Heart left ventricle (tissue), 16 donors: Measurements from ENCODE around the gene SOHLH1. TPM values are rescaled to one million over a fixed set of nuclear protein-coding genes. Genes with fewer than 3 reads are reported as not detected.

ENCODE experiments used
- ATAC-seq, 4 donors: fragments of 200-7000 bp; cut with Tn5 transposase; one replicate each; pipeline ENCODE4 v1.9.1; 2020 to 2022; ENCODE audit warnings: moderate library complexity in 4 of 4, mild to moderate bottlenecking in 3 of 4, moderate number of reproducible peaks in 1 of 4
- DNase-seq, 5 donors: peaks; one replicate each; pipeline ENCODE4 v3.0.0-alpha.2; 2020
- H3K27ac ChIP-seq, 12 donors: fragments of 200-600 bp; sonication (generic) in 4 of 12; one replicate each; pipeline versions ENCODE4 v1.5.0 to v1.8.0; 2016 to 2022; ENCODE audit warnings: mild to moderate bottlenecking in 2 of 12
- H3K27me3 ChIP-seq, 9 donors: fragments of 200-600 bp; sonication (generic) in 2 of 9; one replicate each; pipeline versions ENCODE4 v1.5.1 to v1.8.0; 2016 to 2022; ENCODE audit warnings: mild to moderate bottlenecking in 3 of 9
- H3K36me3 ChIP-seq, 9 donors: fragments of 200-600 bp; sonication (generic) in 2 of 9; one replicate each; pipeline versions ENCODE4 v1.5.0 to v1.8.0; 2018 to 2022; ENCODE audit warnings: mild to moderate bottlenecking in 2 of 9
- H3K4me1 ChIP-seq, 12 donors: fragments of 200-600 bp; sonication (generic) in 4 of 12; one replicate each; pipeline versions ENCODE4 v1.5.0 to v1.8.0; 2016 to 2022; ENCODE audit warnings: mild to moderate bottlenecking in 3 of 12
- H3K4me3 ChIP-seq, 12 donors: fragments of 200-600 bp; sonication (generic) in 4 of 12; one replicate each; pipeline versions ENCODE4 v1.5.0 to v1.8.0; 2017 to 2022; ENCODE audit warnings: mild to moderate bottlenecking in 9 of 12, moderate library complexity in 4 of 12
- H3K9me3 ChIP-seq, 12 donors: fragments of 200-600 bp; sonication (generic) in 4 of 12; one replicate each; pipeline versions ENCODE4 v1.5.0 to v1.8.0; 2016 to 2022; ENCODE audit warnings: mild to moderate bottlenecking in 1 of 12
- CTCF ChIP-seq, 12 donors: fragments of 200-600 bp; sonication (generic) in 4 of 12; IDR thresholded peaks; one replicate each; pipeline versions ENCODE4 v1.5.0 to v1.8.0; 2018 to 2022; ENCODE audit warnings: antibody characterized with exemption in 12 of 12, mild to moderate bottlenecking in 5 of 12
- POLR2A ChIP-seq, 2 donors: fragments of 450-650 bp; IDR thresholded peaks; one replicate each; pipeline ENCODE4 v1.6.1; 2017; ENCODE audit warnings: antibody characterized with exemption in 2 of 2, mild to moderate bottlenecking in 2 of 2, moderate library complexity in 2 of 2
- WGBS, 4 donors: extraction: QIAGEN DNeasy Blood & Tissue Kit in 2 of 4; methylation state at CpG; one replicate each; pipeline versions ENCODE4 v1.1.5 to v1.1.7; 2013 to 2018; 5-methylcytosine and 5-hydroxymethylcytosine counted together
- intact Hi-C, 10 donors: fragments of 100-400 bp; cut with DNase I; formaldehyde crosslinking; loops; one replicate each; pipeline versions ENCODE4 v1.11.1 to v1.14.2; 2022
- polyA plus RNA-seq, 2 donors: library from polyadenylated mRNA; stranded (reverse); fragments of 200-250 nt; gene quantifications; one replicate each; pipeline ENCODE4 v1.2.3, GENCODE V29; 2013
- total RNA-seq, 9 donors: library from RNA; depleted of rRNA in 2 of 9; stranded (reverse); fragments of >200 nt in 2 of 9; fragmentation: NEBNext Ultra II Directional in 3 of 9; extraction: Animal tissue kit (Norgen Biotek cat#: 25700) in 3 of 9; gene quantifications; one replicate each; pipeline versions ENCODE4 v1.1.0 to v1.2.4, GENCODE V29; 2016 to 2023
- donor health status: ischemic (EF 13 %, LVEDD 7.1; RV severe dilation, severe dysfunction).
- donor health status: healthy with polysubstance abuse.
- donor health status: DM: no; HTN: yes; CAD: no.
- donor health status: DM: no; HTN: no; CAD: no.
- donor health status: ischemic (EF 25% LVEDD 6.9; RV normal size, moderate dysfunction).
- donor health status: ischemic (EF 25% LVEDD 5.7; RV mildly dilated, moderate dysfunction).
- donor health status: healthy.
- donor health status: DM: yes; HTN: yes; CAD: no.
- donor health status: ischemic (EF 35%, LVEDD 5.7; RV mildly dilated, moderate dysfunction).
- donor health status: nonischemic (EF 11% LVEDD 7.7; RV severe dilation, severe dysfunction).
- donor health status: DM: yes; HTN: yes; CAD: no.
- donor health status: PGD.
- donor health status: ischemic (EF 29% LVEDD 5.4; RV normal size, mild dysfunction).
- donor health status: nonischemic (EF 23%, LVEDD 6.1; RV moderate dilation, normal function).

Gene SOHLH1
- total and polyA plus RNA-seq, 11 donors, result not detected

GRCh38 chr9:135648494-135649410, 50.5 kb downstream of the SOHLH1 start:
- Histone ChIP-seq H3K9me3 (peaks cover 0 to 61% (median 43%) of the 10 kb centered on the region in 12 donors), H3K36me3 (no peaks in the 10 kb centered on the region), H3K27ac (no peak overlapping the region), H3K27me3 (peaks cover 0 to 3% (median 0%) of the 10 kb centered on the region in 9 donors), H3K4me1 (no peaks in the 10 kb centered on the region), H3K4me3 (no peak overlapping the region)
- no peak for TF ChIP-seq POLR2A (IDR thresholded peaks at IDR 0.05)
- TF ChIP-seq CTCF (IDR thresholded peaks at IDR 0.05), result no peak
- intact Hi-C loops, result no loop called here
- WGBS, 4 donors, result 76 to 80% (median 78%) methylated on average over 10 of the region's 10 CpGs
- no peak for ATAC-seq
- no peak for DNase-seq

DNA sequence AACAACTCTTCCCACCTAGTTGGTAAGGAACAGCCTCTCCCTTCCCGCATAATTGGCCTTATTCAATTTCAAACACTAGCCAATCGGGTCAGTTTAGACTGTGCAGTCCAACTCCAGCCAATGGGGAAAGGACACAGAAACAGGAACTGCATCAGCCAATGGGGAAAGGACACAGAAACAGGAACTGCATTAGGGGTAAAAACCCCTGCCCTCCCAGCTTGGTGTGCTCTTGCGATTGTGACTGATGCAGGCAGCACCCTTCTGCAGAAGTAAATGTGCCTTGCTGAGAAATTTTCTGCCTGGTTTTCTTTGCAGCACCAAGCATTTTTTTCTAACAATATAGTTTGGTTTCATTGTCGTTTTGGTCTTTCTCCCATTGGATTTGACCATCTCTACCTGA, 51.4 kb downstream of the SOHLH1 start:
- H3K27ac ChIP-seq, result no peak overlapping the region
- no peaks in the 10 kb centered on the region for H3K36me3 ChIP-seq
- no peaks in the 10 kb centered on the region for H3K4me1 ChIP-seq
- intact Hi-C loops, result no loop called here
- DNase-seq, result no peak
- no peak overlapping the region for H3K4me3 ChIP-seq
- peaks cover 0 to 66% (median 48%) of the 10 kb centered on the region in 12 donors for H3K9me3 ChIP-seq
- no peaks in the 10 kb centered on the region for H3K27me3 ChIP-seq
- no peak for ATAC-seq
- TF ChIP-seq POLR2A (IDR thresholded peaks at IDR 0.05), result no peak
- no peak for TF ChIP-seq CTCF (IDR thresholded peaks at IDR 0.05)
- 83 to 89% (median 84%) methylated on average over 4 of the region's 4 CpGs for WGBS, 4 donors

DNA sequence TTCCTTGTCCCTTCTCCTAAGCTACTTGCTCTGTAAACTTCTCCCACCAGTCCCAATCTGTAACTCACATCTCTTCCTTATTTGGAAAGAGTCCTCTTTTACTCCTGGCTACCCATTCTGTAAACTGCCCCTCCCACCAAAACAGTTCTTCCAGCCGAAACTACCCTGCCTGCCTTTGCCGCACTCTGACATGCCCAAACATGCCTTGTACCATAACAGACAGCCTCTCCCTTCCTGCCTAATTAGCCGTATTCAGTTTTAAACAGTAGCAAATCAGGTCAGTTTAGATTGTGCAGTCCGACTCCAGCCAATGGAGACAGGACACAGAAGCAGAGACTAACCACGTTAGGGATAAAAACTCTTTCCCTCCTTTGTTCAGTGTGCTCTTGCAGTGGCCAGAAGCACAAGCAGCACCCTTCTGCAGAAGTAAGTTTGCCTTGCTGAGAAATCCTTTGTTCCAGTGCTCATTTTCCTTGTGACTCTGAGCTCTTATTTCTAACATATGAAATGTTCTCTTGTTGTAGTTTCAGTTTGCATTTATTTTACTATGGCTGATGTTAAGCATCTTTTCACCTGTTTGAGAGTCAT, 54.6 kb downstream of the SOHLH1 start:
- ATAC-seq (no peak), DNase-seq (no peak)
- WGBS, 4 donors, result 79 to 82% (median 80%) methylated on average over 5 of the region's 5 CpGs
- no peak for TF ChIP-seq POLR2A (IDR thresholded peaks at IDR 0.05)
- TF ChIP-seq CTCF (IDR thresholded peaks at IDR 0.05), result no peak
- H3K27me3 ChIP-seq, result no peaks in the 10 kb centered on the region
- intact Hi-C loops, result no loop called here
- no peak overlapping the region for H3K4me3 ChIP-seq
- no peaks in the 10 kb centered on the region for H3K4me1 ChIP-seq
- no peaks in the 10 kb centered on the region for H3K36me3 ChIP-seq
- H3K9me3 ChIP-seq, result peaks cover 0 to 62% (median 46%) of the 10 kb centered on the region in 12 donors
- H3K27ac ChIP-seq, result no peak overlapping the region

Other genes starting within 250 kb of the SOHLH1 start
- 10 to 100 TPM; 17.3 to 30.1 (median 19.4) TPM for gene PPP1R26, start 219.7 kb downstream of the SOHLH1 start, total RNA-seq
- gene PPP1R26, start 219.7 kb downstream of the SOHLH1 start, polyA plus RNA-seq, result 10 to 100 TPM; 13.2 to 13.6 TPM
- gene MRPS2, start 198.8 kb downstream of the SOHLH1 start, total RNA-seq, result 10 to 100 TPM; 34.1 to 95.2 (median 46.5) TPM
- 10 to 100 TPM; 48.7 to 95.0 TPM for gene MRPS2, start 198.8 kb downstream of the SOHLH1 start, polyA plus RNA-seq
- under 1 TPM in 2 of 9 donors, not detected in 7; 0.33 to 0.37 TPM for gene LCN1, start 178.0 kb downstream of the SOHLH1 start, total RNA-seq
- gene LCN1, start 178.0 kb downstream of the SOHLH1 start, polyA plus RNA-seq, result under 1 TPM in 1 of 2 donors, not detected in 1; 0.50 TPM
- gene OBP2A, start 153.4 kb downstream of the SOHLH1 start, total RNA-seq, result not detected
- not detected for gene OBP2A, start 153.4 kb downstream of the SOHLH1 start, polyA plus RNA-seq
- gene PAEP, start 137.7 kb downstream of the SOHLH1 start, total RNA-seq, result not detected
- gene PAEP, start 137.7 kb downstream of the SOHLH1 start, polyA plus RNA-seq, result not detected
- not detected for gene GLT6D1, start 59.9 kb downstream of the SOHLH1 start, total RNA-seq
- gene GLT6D1, start 59.9 kb downstream of the SOHLH1 start, polyA plus RNA-seq, result not detected
- gene LCN9, start 36.2 kb downstream of the SOHLH1 start, total RNA-seq, result not detected
- not detected for gene LCN9, start 36.2 kb downstream of the SOHLH1 start, polyA plus RNA-seq
- 1 to 10 TPM in 7 of 9 donors, under 1 TPM in 2; 0.50 to 7.4 (median 2.6) TPM for gene KCNT1, start 2.7 kb upstream of the SOHLH1 start, total RNA-seq
- gene KCNT1, start 2.7 kb upstream of the SOHLH1 start, polyA plus RNA-seq, result 1 to 10 TPM in 1 of 2 donors, under 1 TPM in 1; 0.21 to 1.3 TPM
- gene CAMSAP1, start 208.1 kb upstream of the SOHLH1 start, total RNA-seq, result 10 to 100 TPM; 15.6 to 38.3 (median 22.5) TPM
- 10 to 100 TPM; 10.9 to 19.0 TPM for gene CAMSAP1, start 208.1 kb upstream of the SOHLH1 start, polyA plus RNA-seq